IPS-NIHi7 (cell line): ENCODE results near the gene DHDH.
"Not testable (repeated sequence)": the region's sequence is repeated elsewhere in the genome, so short reads cannot be mapped to it uniquely, and the experiment has no call there.

Experiments used
- DNase-seq: peaks from one replicate; pipeline ENCODE4 v3.0.0; 2012; ENCODE audit warnings: mixed read lengths; ENCODE audit errors: extremely low spot score

DHDH gene

GRCh38 chr19:48915757-48916156 lies 17.7 kb upstream of the DHDH start:
- DNase-seq: no peak

DNA sequence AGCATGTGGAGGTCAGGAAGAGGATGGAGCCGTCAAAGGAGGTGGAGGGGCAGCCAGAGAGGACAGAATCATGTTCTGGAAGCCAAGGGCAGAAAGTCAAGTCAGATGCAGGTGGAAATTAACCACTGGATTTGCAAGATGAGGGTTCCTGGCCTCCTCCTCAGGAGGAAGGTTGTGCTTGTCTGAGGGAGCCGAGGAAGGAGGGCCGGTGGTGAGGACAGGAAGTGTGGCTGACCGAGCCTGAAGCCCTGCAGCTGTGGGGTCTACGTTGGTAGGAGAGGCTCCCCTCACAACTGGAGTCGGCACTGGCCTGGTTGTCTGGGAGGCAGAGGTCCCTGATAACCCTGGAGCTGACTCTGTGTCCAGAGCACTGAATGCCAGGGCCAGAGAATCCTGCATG lies 15.4 kb upstream of the DHDH start:
- DNase-seq: no peak

GRCh38 chr19:48918801-48919247 lies 14.7 kb upstream of the DHDH start:
- peak; percentile 85 for DNase-seq

DNA sequence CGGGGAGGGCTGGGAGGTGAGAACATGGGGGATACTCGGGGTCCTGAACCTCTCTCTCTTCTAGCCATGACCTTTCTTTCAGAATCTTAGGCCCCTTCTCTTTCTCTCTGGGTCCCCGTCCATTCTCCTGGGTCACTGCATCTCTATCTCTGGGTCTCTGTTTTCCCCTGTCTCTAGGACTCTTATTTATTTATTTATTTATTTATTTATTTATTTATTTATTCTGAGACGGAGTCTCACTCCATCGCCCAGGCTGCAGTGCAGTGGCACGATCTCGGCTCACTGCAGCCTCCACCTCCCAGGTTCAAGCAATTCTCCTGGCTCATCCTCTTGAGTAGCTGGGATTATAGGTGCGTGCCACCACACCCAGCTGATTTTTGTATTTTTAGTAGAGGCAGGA lies 14.2 kb upstream of the DHDH start:
- DNase-seq: not testable (repeated sequence)

- no peak for DNase-seq
Observed at GRCh38 chr19:48920949-48921348, 12.6 kb upstream of the DHDH start.

DNA sequence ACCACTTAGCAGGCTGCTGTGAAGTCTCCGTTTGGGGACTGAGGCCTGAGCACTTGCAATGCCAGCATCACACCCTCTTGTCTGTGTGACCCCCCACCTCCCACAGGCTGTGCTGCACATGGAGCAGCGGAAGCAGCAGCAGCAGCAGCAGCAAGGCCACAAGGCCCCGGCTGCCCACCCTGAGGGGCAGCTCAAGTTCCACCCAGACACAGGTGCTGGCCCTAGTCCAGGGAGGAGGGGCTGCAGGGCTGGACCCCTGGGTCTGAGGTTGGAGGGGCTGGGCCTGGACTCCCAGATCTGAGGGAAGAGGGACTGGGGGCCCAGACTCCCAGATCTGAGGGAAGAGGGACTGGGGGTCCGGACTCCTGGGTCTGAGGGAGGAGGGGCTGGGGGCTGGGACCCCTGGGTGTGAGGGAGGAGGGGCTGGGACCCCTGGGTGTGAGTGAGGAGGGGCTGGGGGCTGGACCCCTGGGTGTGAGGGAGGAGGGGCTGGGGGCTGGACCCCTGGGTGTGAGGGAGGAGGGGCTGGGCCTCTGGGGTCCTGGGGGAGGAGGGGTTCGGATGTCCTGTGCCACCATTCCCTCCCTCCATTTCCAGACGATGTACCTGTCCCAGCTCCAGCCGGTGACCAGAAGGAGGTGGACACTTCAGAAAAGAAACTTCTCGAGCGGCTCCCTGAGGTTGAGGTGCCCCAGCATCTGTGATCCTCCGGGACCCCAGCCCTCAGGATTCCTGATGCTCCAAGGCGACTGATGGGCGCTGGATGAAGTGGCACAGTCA lies 11.6 kb upstream of the DHDH start:
- DNase-seq: no peak

GRCh38 chr19:48922548-48923490 lies 10.7 kb upstream of the DHDH start:
- DNase-seq: no peak

GRCh38 chr19:48925240-48925843 lies 8.2 kb upstream of the DHDH start:
- no peak for DNase-seq

GRCh38 chr19:48925890-48926289 lies 7.6 kb upstream of the DHDH start:
- DNase-seq: not testable (repeated sequence)

- DNase-seq: no peak
Observed at GRCh38 chr19:48926909-48927308, 6.6 kb upstream of the DHDH start.

GRCh38 chr19:48927692-48928091 lies 5.8 kb upstream of the DHDH start:
- DNase-seq: not testable (repeated sequence)

DNA sequence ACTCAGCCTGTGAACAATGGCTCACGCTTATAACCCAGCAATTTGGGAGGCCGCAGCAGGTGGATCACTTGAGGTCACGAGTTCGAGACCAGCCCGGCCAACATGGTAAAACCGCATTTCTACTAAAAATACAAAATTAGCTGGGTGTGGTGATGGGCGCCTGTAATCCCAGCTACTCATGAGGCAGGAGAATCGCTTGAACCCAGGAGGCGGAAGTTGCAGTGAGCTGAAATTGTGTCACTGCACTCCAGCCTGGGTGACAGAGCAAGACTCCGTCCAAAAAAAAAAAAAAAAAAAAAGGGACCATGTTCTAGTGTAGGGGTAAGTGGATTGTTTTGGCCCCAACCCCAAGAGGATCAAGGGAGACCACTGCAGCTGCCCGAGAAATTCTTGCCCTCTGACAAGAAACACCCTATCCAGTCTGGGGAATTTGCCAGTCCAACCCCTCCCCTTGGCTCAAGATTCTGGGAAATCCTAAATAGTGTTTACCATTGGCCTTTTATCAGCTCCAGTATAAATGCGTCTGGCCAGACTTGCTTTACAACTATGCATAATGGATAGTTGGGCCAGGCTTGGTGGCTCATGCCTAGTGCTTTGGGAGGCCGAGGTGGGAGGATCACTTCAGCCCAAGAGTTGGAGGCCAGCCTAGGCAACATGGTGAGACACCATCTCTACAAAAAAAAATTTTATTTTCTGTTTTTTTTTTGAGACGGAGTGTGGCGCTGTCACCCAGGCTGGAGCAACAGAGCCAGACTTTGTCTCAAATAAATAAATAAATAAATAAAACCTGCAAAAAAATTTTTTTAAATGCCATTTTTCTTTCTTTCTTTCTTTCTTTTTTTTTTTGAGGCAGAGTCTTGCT lies 5.1 kb upstream of the DHDH start:
- DNase-seq: no peak

GRCh38 chr19:48934837-48935236 lies 1.3 kb downstream of the DHDH start:
- DNase-seq: peak; percentile 38

DNA sequence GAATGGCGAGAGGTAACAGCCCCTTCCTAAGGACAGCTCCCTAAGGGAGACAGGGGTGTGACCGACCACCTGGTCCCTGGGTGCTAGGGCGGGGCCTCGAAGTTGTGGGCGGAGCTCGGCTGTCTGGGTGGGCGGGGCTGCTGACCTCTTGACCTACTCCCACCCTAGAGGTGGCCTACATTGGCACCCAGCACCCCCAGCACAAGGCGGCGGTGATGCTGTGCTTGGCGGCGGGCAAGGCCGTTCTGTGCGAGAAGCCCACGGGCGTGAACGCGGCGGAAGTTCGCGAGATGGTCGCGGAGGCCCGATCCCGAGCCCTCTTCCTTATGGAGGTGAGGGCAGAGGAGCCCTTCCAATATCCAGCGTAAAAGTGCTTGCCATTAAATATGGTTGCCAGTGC lies 2.4 kb downstream of the DHDH start:
- DNase-seq: no peak

- DNase-seq: no peak
Observed at GRCh38 chr19:48938256-48938655, 4.8 kb downstream of the DHDH start.

DNA sequence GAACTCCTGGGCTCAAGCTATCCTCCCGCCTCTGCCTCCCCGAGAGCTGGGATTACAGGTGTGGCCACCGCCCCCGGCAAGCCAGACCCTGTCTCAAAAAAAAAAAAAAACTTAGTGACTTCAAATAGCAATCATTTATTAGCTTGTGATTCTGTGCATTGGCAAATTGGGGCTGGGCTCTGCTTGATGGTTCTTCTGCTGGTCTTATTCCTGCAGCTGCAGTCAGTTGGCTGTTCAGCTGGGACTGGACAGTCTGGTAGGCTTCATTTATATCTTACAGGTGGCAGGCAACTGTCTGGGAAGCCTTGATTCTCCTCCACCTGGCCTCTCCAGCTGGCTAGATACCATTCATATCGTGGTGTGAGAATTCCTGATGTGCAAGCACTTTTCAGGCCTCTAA lies 7.4 kb downstream of the DHDH start:
- DNase-seq: no peak

DNA sequence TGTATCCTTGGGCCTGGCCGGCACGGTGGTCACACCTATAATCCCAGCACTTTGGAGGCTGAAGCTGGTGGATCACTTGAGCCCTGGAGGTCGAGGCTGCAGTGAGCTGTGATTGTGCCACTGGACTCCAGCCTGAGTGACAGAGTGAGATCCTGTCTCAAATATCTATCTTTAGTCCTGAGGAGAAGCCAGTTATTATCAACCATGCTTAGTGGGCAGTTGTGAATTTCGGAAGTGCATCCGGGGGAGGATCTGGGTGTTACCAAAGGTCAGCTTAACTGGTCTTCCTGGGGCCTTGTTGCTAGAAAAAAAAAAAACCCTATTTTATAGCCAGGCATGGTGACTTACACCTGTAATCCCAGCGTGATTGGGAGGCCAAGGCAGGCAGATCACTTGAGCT lies 9.6 kb downstream of the DHDH start:
- DNase-seq: no peak

GRCh38 chr19:48945415-48945814 lies 11.9 kb downstream of the DHDH start:
- DNase-seq: no peak

- DNase-seq: no peak
Observed at GRCh38 chr19:48945817-48946216, 12.3 kb downstream of the DHDH start.

DNA sequence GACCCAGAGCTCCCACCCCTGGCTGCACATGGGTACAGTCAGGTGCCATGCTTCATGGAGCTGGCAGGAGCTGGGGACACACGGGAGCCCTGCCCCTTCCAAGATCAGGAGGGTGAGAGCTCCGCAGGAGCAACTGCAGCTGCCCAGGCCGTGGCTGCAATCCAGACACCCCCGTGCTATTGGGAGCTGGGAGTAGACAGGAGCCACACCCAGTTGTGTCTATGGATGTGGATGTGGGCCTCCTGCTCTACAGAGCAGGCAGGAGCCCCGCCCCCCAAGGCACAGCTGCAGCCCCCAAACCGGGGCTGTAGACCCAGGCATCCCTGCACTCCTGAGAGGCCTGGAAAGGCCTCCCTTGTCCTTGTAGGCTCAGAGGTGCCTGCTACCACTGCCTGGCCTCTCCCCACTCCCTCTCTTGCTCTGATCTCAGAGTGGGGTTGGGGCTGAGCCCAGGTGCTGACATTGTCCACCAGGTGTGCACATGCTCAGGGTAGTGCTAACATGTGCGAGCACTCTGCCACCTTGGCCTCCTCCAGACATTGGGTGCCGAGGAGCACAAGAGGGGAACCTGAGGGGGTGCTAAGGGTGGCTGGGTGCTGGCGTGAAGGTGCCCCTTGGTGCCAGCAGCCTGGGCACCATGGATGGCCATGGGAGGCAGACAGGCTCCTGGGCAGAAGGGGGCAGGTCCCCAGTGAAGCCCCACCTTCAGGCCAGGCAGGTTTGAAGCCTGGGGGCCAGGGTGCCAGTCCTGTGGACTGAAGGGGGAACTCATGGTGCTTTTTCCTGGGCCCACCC lies 13.2 kb downstream of the DHDH start:
- DNase-seq: no peak

GRCh38 chr19:48947258-48947542 lies 13.7 kb downstream of the DHDH start:
- DNase-seq: no peak
